Measurements from ENCODE around the gene ZFYVE28.

Gene ZFYVE28

DNA sequence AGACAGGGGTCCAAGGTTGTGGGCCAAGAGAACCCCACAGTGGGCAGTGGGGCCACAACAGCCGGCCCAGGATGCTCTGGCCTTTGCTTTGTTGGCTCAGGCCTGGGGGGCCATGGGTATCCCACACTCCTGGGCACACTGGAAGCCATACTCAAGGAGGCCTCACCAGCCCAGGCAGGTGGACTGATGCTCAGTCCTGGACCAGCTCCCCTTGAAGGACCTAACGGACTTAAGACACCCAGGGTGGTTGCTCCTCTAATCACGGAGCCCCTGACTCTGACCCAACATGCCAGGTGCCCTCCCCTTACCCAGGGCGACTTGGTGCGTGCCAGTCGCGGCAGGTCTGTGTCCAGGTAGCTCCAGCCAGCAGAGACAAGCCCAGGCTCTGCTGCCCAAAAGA, 50.8 kb downstream of the ZFYVE28 start:
- no peak for DNase-seq (ENCODE audit: low spot score)

DNA sequence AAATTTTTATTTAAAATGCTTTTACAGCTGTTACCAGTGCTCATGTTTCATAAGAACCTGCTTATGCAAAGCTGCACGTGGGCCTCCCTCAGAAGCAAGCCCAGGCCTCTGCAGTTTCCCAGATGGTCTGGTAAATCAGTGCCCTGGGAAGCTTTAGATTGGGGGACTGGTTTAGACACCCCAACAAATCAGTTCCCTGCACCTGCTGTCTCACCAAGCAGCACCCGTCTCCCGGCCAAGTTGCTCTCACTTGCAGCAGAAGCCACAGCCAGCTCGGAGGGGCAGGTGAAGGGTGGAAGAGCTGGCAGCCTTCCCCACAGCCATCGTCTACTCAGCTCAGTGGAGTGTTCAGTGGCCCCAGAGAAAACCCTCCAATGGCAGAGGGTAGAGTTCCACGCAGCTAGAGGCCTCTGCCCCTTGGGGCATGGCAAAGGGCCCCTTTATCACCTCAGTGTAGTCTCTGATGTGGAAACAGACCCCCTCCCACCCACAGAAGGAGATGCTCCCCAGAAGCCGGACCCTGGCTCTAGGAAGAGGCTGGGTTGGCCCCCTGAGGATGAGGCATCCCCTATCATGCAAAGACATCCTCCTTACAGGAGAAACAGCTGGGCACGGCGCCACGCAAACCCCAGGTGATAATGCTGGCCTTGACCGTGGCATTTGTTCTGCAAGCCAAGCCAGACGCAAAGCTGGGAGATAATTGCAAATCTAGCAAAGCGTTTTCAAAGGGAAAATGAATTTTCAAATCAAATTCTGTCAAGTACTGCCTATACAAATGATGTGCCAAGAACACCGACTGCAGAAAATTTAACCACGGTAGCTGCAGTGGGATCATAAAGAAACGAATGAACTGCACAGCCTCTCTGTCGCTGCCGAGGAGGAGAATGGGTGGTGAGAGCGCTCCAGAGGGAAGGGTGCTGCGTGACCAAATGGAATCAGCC, 51.9 kb downstream of the ZFYVE28 start:
- DNase-seq (ENCODE audit: low spot score) = no peak

DNA sequence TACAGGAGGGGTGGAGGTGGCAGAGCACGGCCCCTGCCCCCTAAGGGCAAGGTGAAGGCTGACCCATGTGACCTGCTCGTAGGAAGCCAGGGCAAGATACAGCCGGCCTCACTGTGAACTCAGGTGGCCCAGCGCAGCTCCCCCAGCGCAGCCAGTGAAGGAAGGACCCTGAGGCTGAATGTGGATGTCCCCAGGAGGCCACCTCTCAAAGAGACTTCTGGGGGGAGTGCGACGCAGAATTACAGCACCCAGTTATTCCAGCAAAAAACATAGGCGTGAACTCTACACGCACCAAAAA, 52.6 kb downstream of the ZFYVE28 start:
- no peak for DNase-seq (ENCODE audit: low spot score)

DNA sequence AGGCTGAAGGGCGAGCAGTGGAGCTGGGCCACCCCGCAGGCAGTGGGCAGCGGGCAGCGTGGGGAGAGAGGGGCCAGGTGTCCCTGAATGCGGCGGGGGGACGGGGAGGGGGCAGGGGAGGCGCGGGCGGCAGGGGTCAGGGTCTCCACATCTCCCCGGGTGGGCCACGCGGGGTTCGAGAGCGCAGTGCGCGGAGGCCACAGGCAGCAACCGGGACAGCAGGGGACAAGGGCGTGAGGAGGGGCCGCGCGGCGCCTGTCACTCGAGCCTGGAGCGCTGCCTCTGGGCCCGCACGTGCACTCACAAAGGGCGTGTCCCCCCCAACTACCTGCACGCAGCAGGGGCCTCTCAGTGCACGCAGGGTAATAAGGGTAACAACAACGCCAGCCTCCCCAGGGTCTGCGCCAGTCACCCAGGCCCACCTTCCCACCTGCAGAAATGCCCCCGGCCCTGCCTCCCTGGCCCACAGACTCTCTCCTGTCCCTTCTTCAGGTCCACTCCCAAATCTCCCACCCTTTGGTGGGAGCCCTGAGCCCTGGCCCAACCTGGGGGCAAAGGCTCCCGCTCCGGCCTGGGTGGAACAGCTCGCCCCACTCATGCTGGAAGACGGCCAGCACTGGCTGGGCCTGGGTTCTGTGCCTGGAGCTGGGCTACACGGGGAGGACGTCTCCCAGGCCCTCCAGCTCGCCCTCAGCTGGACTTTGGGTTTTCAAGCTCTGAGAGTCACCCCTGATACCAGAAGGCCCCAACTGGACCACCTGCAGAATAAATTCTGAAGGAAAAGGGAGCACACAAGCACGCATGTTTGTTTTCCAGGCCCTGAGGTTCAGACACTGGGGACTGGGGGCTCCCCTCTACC, 53.2 kb downstream of the ZFYVE28 start:
- DNase-seq (ENCODE audit: low spot score) = no peak

DNA sequence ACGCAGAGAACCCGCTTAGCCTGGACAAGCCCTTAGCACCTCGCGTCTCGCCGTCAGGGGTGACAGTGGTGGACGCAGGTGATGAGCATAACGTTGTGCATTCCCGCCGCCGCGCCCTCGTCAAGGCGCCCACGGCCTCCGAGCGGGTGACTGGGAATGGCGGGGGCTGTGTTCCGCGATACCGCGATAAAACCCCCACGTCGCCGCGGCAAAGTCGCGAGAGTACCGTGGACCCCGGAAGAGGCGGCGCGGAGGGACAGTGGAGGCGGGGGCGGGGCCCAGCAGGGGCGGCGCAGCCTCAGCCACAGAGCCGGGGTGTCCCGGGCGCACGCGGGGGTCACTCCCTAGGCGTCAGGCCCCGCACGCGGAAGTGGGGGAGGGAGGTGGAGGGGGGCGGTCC, 53.8 kb downstream of the ZFYVE28 start:
- peak; percentile 79 for DNase-seq (ENCODE audit: low spot score)

DNA sequence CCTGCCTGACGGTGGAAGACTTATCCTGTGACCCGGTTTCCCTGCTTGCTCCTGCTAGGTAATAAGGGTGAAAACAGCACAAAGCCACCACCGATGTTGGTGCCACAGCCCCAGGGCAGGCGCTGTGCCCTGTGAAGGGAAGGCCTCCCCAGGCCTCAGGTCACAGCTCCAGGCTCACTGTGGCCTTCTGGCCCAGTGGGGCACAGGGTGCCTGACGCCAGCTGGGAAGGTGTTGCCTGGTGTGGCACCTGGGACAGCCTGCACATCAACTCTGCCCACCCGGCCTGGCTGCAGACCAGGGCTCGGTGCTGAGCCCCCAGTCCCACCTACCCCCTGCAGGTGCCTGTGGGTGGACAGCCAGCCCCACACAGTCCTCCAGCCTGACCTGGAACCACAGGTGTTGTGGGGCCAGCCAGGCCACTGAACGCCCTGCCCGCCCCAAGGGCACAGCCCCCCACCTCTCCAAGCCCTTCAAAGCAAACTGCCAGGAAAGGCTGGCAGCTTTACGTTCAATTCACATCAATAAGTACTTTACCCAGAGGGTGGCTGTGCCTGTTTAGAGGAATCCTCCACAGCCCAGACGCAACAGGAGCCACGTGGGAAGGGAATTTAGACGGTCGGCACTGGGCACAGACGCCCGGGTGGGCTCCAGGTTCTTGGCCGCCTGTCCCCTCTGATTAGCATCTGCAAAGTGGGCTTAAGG, 54.3 kb downstream of the ZFYVE28 start:
- no peak for DNase-seq (ENCODE audit: low spot score)

DNA sequence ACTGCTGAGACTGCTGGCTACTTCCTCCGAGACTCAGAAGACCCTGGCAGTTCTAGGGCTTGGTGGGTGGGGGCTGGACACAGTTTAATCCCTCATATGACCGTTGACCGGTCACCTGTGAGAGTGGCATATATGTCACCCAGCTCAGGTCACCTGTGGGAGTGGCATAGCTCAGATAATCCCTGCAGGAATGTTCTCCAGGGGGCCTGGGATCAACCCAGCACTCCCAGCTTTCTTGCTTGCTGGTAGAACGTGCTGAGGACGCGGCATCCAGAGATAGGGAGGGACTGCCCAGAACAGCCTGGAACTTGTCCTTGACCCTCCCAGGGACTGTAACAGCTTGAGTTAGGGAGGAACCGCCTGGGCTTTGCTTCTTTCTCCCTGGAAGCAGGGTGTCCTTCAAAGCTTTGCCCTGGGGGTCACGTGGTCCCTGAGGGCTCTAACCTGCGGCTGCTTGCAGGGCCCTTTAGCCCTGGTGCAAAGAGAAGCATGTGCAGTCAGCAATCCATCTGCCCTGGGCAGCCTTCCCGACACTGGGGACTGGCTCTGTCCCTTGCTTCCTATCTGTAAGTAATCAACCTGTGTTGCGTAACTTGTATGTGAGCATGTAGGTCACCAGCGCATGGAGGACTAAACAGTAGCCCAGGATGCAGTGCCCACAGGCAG, 55.3 kb downstream of the ZFYVE28 start:
- DNase-seq (ENCODE audit: low spot score) = no peak

DNA sequence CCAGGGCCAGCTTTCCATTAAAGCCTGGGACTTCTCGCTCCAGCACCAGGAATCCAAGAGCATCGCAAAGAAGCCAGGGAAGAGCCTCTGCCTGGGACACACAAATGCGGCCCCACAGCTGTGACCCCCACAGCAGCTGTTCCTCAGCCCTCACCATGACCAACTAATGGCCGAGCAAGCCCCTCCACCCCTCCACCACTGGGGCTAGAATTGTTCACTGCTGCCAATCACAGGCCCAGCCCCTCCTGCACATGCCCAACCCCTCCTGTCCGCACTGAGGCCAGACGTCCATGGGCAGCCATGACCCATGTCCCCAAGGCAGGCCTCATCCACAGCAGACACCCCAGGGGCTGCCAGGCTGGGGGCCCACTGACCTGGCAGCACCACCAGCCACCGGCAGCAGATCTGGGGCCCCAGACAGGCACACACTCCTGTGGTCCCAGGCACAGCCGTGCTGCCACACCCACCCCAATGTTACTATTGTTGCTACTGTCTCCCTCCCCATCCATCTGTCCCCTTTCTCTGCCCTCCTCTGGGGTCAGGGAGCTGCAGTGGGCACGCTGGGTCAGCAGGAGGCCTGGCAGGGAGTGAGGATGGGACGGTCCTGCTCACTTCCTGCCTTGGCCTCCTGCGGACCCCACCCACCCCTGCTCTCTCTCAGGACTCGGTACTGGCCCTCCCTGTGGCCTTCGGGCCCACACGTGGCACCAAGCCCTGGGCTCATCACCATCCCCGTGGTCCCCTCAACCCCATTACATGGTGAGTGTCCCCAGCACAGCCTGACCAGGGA, 56.0 kb downstream of the ZFYVE28 start:
- DNase-seq (ENCODE audit: low spot score) = no peak

DNA sequence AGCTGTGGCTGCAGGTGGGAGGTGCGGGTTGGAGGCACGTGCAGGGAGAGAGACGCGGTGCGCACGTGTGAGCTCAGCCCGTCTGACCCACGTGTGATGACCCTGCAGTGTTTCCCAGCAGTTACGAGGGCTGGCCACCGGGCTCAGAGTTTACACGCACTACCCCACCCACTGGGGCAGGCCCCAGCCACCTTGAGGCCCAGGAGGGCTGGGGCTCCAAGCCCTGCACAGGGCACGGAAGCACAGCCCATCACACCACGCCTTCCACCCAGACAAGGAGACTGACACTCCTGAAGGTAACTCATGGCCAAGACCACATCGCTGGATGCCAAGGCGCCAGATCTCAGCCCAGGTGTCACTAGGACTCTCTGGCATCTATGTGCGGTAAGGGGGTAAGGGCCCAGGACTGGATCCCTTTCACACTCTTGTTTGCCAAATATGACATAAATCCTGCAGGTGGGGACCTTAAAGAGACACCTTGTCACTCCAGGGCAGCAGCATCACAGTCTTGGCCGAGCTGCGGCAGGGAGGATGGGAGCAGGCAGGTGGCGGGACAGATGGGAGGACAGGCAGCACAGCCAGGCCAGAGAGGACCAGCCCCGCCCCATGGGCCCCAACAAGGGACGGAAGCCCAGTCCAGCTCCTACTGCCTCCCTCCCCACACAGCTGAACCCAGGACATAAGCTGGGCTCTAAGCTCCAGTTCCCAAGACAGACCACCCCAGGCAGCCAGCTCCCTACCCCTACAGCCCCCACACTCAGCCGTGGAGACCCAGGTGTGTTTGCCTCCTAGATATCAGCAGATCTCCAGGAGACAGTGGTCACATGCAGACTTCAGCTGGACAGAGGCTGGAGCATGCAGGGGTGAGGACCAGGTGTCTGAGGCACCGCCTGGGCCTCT, 56.8 kb downstream of the ZFYVE28 start:
- DNase-seq (ENCODE audit: low spot score) = no peak

DNA sequence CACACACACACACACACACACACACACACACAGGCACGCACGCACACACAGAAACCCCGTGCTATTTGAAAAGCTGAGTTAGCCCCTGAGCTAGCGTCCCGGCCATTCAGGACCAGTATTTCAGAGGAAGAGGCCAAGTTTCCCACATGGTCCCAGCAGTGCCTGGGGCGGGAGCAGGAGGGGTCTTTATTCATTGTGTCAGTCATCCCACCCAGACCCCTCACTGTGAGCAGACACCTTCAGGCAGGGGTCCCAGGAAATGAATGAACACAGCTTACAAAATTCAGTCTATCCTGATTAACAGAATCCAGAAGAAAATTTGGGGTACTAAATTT, 58.1 kb downstream of the ZFYVE28 start:
- no peak for DNase-seq (ENCODE audit: low spot score)

DNA sequence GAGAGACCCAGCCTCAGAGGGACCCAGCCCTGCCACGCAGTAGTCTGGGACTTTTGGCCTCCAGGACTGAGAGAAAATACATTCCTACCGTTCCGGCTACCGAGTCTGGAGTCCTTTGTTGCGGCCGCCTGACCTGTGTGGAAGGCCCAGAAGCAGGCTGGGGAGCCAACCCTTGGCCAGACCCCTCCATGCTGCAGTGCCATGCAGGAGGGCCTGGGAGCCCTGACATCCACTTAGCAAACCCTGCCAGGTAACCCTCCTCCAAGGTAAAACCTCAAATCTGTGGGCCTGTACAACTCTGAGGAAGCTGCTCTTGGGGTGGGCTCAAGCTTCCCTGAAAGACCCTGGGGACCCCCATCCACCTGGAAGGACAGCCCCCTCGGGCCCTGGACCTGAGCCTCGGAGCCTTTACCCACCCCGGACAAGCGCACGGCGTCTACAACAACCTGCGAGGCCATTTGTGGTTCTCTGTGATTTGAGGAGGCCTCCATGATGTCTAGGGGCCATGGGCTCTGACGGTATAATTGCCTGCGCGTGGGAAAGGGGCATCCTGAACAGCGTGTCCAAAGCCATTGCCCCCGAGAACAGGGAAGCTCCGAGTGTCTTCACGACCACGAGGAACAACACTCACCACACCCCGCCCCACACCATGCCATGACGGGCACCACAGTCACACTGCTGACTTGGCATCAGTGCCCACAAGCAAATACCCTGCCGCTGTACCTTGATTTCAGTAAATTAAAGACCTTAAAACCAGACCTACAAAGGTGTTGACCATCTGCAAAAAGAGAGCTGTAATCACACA, 58.7 kb downstream of the ZFYVE28 start:
- no peak for DNase-seq (ENCODE audit: low spot score)

DNA sequence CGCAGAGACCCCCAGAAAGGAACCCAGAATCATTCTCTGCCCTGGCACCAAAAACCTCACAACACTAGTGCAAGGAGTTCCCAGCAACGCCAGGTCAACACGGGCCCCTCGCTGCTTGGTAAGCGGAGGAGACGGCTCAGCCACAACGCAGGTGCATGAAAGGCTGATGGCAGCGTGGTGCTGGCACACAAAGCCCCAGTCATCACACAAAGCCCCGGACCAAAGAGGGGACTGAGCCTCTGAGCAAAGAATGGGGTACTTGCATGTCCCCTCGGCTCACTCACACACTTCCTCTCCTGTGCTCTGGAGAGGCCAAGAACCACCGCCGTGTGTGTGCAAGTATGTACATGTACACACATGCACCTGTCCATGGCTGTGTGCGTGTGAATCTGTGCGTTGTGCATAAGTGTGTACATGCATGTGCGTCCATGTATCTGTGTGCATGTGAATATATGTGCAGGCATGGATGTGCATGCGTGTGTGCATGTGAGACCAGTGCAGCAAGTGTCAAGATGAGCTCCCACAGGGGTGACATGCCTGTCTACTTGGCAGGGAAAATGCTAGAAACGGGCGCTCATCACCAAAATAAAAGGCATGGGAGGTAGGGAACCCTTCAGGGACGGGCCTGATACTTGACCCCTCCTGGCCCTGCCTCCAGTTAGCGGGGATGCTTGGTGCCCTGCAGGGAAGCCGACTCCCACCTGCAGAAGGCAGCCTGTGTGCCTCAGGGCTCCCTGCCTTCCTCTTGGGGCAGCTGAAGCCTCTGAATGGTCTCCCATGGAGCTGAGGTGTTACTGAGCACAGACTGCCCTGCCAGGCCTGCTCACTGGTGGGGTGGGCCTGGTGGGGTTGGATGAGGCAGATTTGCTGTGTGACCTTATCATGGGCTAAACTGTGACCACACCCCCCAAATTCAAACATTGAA, 60.4 kb downstream of the ZFYVE28 start:
- DNase-seq (ENCODE audit: low spot score) = no peak

DNA sequence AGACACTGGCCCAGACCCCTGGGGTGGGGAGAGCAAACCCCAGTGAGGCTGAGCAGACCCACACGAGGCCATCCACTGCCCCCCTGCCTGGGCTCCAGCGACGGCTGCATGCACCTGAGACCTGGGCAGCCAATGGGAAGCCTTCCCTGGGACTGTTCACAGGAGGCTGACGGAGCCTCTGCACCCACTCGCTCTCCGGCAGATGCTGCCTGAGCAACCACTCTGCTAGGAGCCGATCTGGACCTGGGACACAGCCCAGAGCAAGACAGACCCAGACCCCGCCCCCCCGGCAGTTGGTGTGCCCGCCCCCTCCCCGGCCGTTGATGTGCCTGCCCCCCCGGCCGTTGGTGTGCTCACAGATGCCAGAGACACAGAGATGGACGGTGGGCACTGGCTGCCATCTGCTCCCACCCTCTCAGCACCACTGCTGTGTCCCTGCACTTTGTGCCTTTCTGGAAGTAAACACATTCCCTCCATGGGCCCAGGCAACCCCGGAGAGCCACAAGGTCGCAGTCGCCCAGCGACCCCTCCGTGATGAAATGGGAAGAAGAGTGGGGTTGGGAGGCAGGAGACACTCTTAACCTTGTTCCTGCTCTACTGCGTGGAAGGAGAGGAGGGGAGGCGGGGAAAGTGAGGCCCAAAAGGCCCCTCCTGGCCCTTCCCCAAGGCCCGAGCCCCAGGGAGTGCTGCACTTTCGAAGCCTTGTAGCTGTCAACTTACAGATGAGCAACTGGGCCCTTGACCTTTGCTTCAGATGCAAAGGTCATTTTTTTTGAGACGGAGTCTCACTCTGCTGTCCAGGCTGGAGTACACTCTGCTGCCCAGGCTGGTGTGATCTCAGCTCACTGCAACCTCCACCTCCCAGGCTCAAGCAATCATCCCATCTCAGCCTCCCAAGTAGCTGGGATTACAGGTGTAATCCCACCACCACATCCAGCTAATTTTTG, 62.0 kb downstream of the ZFYVE28 start:
- no peak for DNase-seq (ENCODE audit: low spot score)

DNA sequence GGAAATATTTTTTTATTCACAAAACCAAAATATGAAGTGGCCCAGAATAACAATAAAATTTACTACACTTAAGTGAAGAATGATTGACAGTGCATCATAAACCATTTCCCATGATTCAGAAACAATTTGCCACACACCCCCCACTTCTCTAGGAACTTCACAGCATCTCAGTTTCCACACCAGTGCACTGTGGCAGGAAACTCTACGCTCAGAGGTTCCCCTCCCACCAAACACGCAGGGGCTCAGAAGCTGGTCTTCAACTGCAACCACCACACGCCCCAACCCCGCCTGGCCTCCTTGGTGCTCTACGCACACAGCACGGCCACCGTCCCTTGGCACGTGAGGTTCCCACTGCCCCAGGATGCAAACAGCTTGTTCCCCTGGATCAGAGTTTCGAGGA, 63.7 kb downstream of the ZFYVE28 start:
- DNase-seq (ENCODE audit: low spot score) = no peak

DNA sequence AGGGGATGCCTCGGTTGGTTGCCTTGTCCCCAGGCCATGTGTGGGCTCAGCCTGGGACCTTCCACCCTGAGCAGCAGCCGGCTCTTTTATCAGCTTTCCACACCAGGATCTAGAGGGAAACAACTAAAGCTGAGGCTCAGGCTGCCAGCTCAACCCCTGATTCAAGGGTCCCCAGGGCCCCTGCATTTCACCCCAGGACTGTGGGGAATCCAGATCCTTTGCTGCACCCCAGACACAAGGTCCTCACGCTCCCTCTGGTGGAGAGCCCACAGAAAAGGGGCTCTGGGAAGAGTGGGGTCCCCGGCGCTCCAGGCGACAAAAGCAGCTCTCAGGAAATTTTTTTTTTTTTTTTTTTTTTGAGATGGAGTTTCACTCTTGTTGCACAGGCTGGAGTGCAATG, 64.3 kb downstream of the ZFYVE28 start:
- DNase-seq (ENCODE audit: low spot score) = peak; percentile 45

DNA sequence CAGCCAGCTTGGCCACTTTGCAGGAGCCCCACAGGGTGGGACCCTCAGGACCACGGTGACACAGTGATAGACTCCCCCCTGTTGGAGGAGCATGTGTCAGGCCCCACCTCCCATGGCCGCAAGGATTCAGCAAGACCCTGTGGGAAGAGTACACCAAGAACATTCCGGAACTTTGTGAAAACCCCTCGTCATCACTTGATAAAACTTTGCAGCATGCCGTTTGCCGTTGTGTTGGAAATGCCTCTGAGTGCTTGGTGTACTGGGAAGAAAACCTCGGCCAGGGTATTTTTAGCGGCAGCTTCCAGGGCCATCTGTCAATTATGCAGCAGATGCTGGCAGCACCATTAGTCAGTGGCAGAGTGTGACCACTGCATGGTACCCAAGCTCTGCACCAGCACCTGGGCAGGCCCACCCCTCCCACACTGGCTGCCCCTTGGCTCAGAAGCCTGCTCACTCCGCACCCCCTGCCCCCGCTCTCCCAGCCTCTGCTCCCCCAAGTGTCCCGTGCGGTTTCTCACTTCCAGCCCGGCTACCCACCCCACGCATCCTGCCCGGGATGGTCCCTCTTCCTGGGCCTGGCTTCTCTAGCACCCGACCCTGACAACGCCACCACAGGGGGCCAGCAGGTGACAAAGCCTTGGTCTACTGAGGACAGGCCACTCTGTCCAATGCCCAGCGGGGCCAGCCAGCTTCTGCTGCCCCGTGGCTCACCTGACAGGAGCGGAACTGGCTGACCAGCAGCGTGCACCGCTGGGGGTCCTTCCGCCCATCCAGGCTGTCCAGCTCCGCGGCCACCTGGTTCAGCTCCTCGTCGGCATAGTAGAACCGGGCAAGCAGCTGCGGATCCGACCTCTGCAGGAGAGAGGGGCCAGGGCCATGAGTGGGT, 65.0 kb downstream of the ZFYVE28 start:
- no peak for DNase-seq (ENCODE audit: low spot score)
